HCT116 (cell line): ENCODE results near the gene KIFC1.

Experiments
- CEBPB ChIP-seq: IDR thresholded peaks from 2 replicates; pipeline ENCODE4 v1.6.1; 2012; ENCODE audit warnings: low read depth
- CTCF ChIP-seq, 3 experiments: fragments of 200-600 bp in 1 of 3; sonication (generic) in 1 of 3; IDR thresholded peaks in 2 of 3; conservative IDR thresholded peaks in 1 of 3; 2 replicates each; pipeline ENCODE4 v1.5.1; 2012 to 2017; ENCODE audit warnings: low read depth in 2 of 3, low read length in 2 of 3, antibody characterized with exemption in 1 of 3, borderline replicate concordance in 1 of 3, control low read depth in 1 of 3, mild to moderate bottlenecking in 1 of 3, mixed read lengths in 1 of 3, mixed run types in 1 of 3, moderate library complexity in 1 of 3; ENCODE audit not compliant: insufficient read depth in 1 of 3
- ELF1 ChIP-seq: IDR thresholded peaks from 2 replicates; pipeline ENCODE4 v1.6.1; 2012; ENCODE audit warnings: low read depth, borderline replicate concordance
- EZH2 ChIP-seq: fragments of 200-600 bp; sonication (generic); IDR thresholded peaks from 2 replicates; pipeline ENCODE4 v1.6.1; 2017; ENCODE audit warnings: antibody characterized with exemption, mixed run types
- EZH2phosphoT487 ChIP-seq: fragments of 200-600 bp; IDR thresholded peaks from 2 replicates; pipeline ENCODE4 v1.6.1; 2018; ENCODE audit warnings: antibody characterized with exemption, borderline replicate concordance
- MAX ChIP-seq: IDR thresholded peaks from 2 replicates; pipeline ENCODE4 v1.6.1; 2012
- POLR2A ChIP-seq: IDR thresholded peaks from 2 replicates; pipeline ENCODE4 v1.7.0; 2011; ENCODE audit warnings: borderline replicate concordance; ENCODE audit not compliant: insufficient read depth, insufficient read length; ENCODE audit errors: extremely low read depth
- POLR2AphosphoS5 ChIP-seq: IDR thresholded peaks from 2 replicates; pipeline ENCODE4 v1.6.1; 2011; ENCODE audit warnings: mild to moderate bottlenecking, low read depth, low read length, moderate library complexity
- RAD21 ChIP-seq: IDR thresholded peaks from 2 replicates; pipeline ENCODE4 v1.6.1; 2012; ENCODE audit warnings: low read depth, mild to moderate bottlenecking
- REST ChIP-seq: IDR thresholded peaks from 2 replicates; pipeline ENCODE4 v1.6.1; 2012; ENCODE audit warnings: low read depth
- SP1 ChIP-seq: IDR thresholded peaks from 2 replicates; pipeline ENCODE4 v1.6.1; 2012; ENCODE audit warnings: low read depth
- YY1 ChIP-seq: IDR thresholded peaks from 2 replicates; pipeline ENCODE4 v1.6.1; 2011; ENCODE audit warnings: low read length, low read depth, moderate library complexity, mild to moderate bottlenecking; ENCODE audit not compliant: insufficient replicate concordance; ENCODE audit errors: extremely low read depth
- ZBTB33 ChIP-seq: IDR thresholded peaks from 2 replicates; pipeline ENCODE4 v1.6.1; 2011; ENCODE audit warnings: mild to moderate bottlenecking, low read length, moderate library complexity; ENCODE audit not compliant: insufficient replicate concordance; ENCODE audit errors: extremely low read depth
- ZNF274 ChIP-seq: fragments of 200-500 bp; sonication (Bioruptor generic); IDR thresholded peaks from 2 replicates; pipeline ENCODE4 v1.6.1; 2014; ENCODE audit warnings: mild to moderate bottlenecking, low read depth, low read length, inconsistent platforms

- TF ChIP-seq ZNF274 = no peak
- TF ChIP-seq CTCF (IDR thresholded peaks at IDR 0.05 in 2 of 3, conservative IDR thresholded peaks at IDR 0.05 in 1 of 3; ENCODE audit: borderline replicate concordance in 1 of 3, insufficient read depth in 1 of 3, low read depth in 2 of 3, low read length in 2 of 3) = no peak
- TF ChIP-seq MAX = no peak
- TF ChIP-seq POLR2AphosphoS5 = no peak
- no peak for TF ChIP-seq POLR2A
- no peak for TF ChIP-seq EZH2phosphoT487
- TF ChIP-seq SP1 = no peak
- no peak for TF ChIP-seq EZH2
- no peak for TF ChIP-seq REST
- no peak for TF ChIP-seq ZBTB33
- no peak for TF ChIP-seq RAD21
- TF ChIP-seq YY1 = no peak
- no peak for TF ChIP-seq ELF1
- TF ChIP-seq CEBPB = no peak
These were observed 49.8 kb downstream of the KIFC1 start for GRCh38 chr6:33441457-33441856.
